Measurements from ENCODE around the gene PRSS36.
"Not testable (repeated sequence)": the region's sequence is repeated elsewhere in the genome, so short reads cannot be mapped to it uniquely, and the experiment has no call there.

PRSS36 gene

GRCh38 chr16:31141489-31142108, 8.3 kb downstream of the PRSS36 start:
- peak; percentile 79 for DNase-seq

- not testable (repeated sequence) for DNase-seq
Measured at GRCh38 chr16:31141071-31141469, 8.8 kb downstream of the PRSS36 start.

- no peak for DNase-seq
Measured at GRCh38 chr16:31138621-31139578, 11.0 kb downstream of the PRSS36 start.

- DNase-seq, result not testable (repeated sequence)
Measured at GRCh38 chr16:31136822-31137499, 12.9 kb downstream of the PRSS36 start.

- no peak for DNase-seq
Measured at GRCh38 chr16:31136287-31136662, 13.6 kb downstream of the PRSS36 start.

GRCh38 chr16:31135535-31136286, 14.2 kb downstream of the PRSS36 start, which contains the start of gene PRSS8:
PRSS8 (minus strand) TSS chr16:31135727; CDS start chr16:31135498, 229 bp downstream.
- DNase-seq, result no peak

GRCh38 chr16:31134625-31135534, 15.0 kb downstream of the PRSS36 start:
- no peak for DNase-seq

GRCh38 chr16:31134091-31134571, 15.7 kb downstream of the PRSS36 start:
- no peak for DNase-seq

- no peak for DNase-seq
Measured at GRCh38 chr16:31133046-31133501, 16.8 kb downstream of the PRSS36 start.

GRCh38 chr16:31132303-31132979, 17.4 kb downstream of the PRSS36 start:
- no peak for DNase-seq

- DNase-seq, result no peak
Measured at GRCh38 chr16:31131841-31132271, 18.0 kb downstream of the PRSS36 start.

- no peak for DNase-seq
Measured at GRCh38 chr16:31131416-31131815, 18.4 kb downstream of the PRSS36 start.

- no peak for DNase-seq
Measured at GRCh38 chr16:31130899-31131298, 19.0 kb downstream of the PRSS36 start.

GRCh38 chr16:31130336-31130891, 19.5 kb downstream of the PRSS36 start:
- DNase-seq, result no peak

GRCh38 chr16:31129568-31130335, 20.1 kb downstream of the PRSS36 start:
- DNase-seq, result no peak

GRCh38 chr16:31128711-31129567, 20.9 kb downstream of the PRSS36 start:
- DNase-seq, result no peak

GRCh38 chr16:31127182-31127581, 22.7 kb downstream of the PRSS36 start:
- no peak for DNase-seq

- no peak for DNase-seq
Measured at GRCh38 chr16:31125844-31126243, 24.0 kb downstream of the PRSS36 start.

Data from right hindlimb (tissue), 1 donor.